GM19239 (cell line): ENCODE measurements around the gene AHNAK2.
"Not testable (repeated sequence)": the region's sequence is repeated elsewhere in the genome, so short reads cannot be mapped to it uniquely, and the experiment has no call there.

Experiments used
- DNase-seq: peaks from one replicate; pipeline ENCODE4 v3.0.0; 2011; ENCODE audit warnings: low spot score; ENCODE audit not compliant: insufficient read length
- FAIRE-seq: peaks from 2 replicates; lab custom pipeline; 2011; peaks lifted over from hg19 to GRCh38; lab: Jason Lieb, UNC

AHNAK2 gene

GRCh38 chr14:104944016-104944308, 34.2 kb downstream of the AHNAK2 start:
- not testable (repeated sequence) for DNase-seq, FAIRE-seq

- not testable (repeated sequence) for DNase-seq, FAIRE-seq
These were observed 34.8 kb downstream of the AHNAK2 start for GRCh38 chr14:104943216-104944015.

- FAIRE-seq = no peak
- no peak for DNase-seq
These were observed 35.6 kb downstream of the AHNAK2 start for GRCh38 chr14:104942586-104942985.

- FAIRE-seq (no peak), DNase-seq (no peak)
These were observed 36.4 kb downstream of the AHNAK2 start for GRCh38 chr14:104941508-104942365.

- FAIRE-seq = no peak
- DNase-seq = no peak
These were observed 37.5 kb downstream of the AHNAK2 start for GRCh38 chr14:104940526-104941150.

- FAIRE-seq = no peak
- no peak for DNase-seq
These were observed 38.3 kb downstream of the AHNAK2 start for GRCh38 chr14:104939666-104940410.

GRCh38 chr14:104938960-104939359, 39.2 kb downstream of the AHNAK2 start:
- no peak for FAIRE-seq
- no peak for DNase-seq

GRCh38 chr14:104938436-104938835, 39.7 kb downstream of the AHNAK2 start:
- FAIRE-seq = no peak
- no peak for DNase-seq

GRCh38 chr14:104937694-104938365, 40.3 kb downstream of the AHNAK2 start:
- FAIRE-seq = no peak
- no peak for DNase-seq

- no peak for FAIRE-seq
- no peak for DNase-seq
These were observed 41.0 kb downstream of the AHNAK2 start for GRCh38 chr14:104937161-104937560.

- no peak for FAIRE-seq
These were observed 41.6 kb downstream of the AHNAK2 start for GRCh38 chr14:104936361-104937155.

GRCh38 chr14:104935955-104936354, 42.2 kb downstream of the AHNAK2 start:
- no peak for DNase-seq
- no peak for FAIRE-seq

More at GRCh38 chr14:104936361-104937155, 41.6 kb downstream of the AHNAK2 start:
- DNase-seq = no peak

GRCh38 chr14:104935026-104935650, 43.0 kb downstream of the AHNAK2 start:
- FAIRE-seq = no peak
- no peak for DNase-seq

GRCh38 chr14:104933746-104934733, 44.1 kb downstream of the AHNAK2 start:
- no peak for DNase-seq

GRCh38 chr14:104932676-104933631, 45.2 kb downstream of the AHNAK2 start:
- DNase-seq (peak; percentile 95), FAIRE-seq (no peak)

More at GRCh38 chr14:104933746-104934733, 44.1 kb downstream of the AHNAK2 start:
- no peak for FAIRE-seq
